HG03095 (cell line): Measurements from ENCODE around the gene MED14.

Experiments used
- ATAC-seq: cut with Tn5 transposase; IDR thresholded peaks from one replicate; pipeline ENCODE4 v1.9.1; 2021; ENCODE audit warnings: moderate library complexity; ENCODE audit not compliant: unreplicated experiment

MED14 gene

DNA sequence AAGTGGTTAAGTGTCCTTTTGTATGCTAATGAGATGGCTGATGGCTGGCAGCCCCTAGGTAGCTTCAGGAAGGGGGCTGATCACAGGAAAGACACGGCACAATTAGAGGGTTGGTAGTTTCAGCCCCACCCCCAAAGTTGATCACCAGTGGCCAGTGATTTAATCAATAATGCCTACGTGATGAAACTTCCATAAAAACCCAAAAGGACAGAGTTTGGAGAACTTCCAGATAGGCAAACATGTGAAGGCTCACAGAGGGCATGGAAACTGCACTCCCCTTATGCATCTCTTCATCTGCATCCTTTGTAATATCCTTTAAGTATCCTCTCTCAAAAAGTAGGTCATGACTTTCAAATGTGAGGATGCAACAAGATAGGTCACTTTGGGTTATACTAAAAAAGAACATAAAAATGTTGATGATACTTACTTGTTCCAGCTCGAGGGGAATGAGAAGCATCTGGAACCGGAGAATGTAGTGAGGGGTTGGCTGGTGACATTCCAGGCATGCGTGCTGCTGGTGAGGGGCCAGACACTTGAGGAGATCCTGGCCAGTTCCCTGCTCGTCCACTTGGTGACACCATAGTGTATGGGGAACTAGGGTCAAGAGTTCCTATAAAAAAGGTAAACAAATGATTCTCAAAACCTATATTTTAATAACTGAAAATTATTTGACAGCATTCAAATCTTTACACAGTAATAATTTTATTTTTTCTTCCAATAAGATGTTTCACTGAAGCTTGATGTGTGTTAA, 71.3 kb downstream of the MED14 start:
- no peak for ATAC-seq

- ATAC-seq, result no peak
Measured at GRCh38 chrX:40663078-40663740, 72.1 kb downstream of the MED14 start.

- no peak for ATAC-seq
Measured at GRCh38 chrX:40661489-40661888, 73.9 kb downstream of the MED14 start.

- ATAC-seq, result no peak
Measured at GRCh38 chrX:40660381-40660780, 75.0 kb downstream of the MED14 start.

GRCh38 chrX:40653535-40653934, 81.8 kb downstream of the MED14 start:
- no peak for ATAC-seq

DNA sequence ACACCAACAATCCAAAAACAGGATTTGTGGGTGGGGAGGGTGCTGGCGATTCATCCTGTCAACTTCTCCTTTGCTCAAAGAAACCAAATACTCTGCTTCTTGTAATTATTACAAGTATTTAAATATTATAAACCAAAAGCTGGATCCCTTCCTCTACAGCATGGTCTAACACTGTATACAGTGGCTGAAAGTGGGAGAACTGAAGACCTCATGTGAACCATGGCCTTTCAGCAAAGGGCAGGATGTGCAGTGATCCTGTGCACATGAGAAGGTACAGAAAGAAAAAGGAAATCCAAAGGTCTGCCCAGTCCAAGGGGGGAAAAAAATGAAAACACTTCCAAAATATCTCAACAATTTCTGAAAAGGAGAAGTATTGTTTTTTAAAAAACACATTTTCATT, 82.7 kb downstream of the MED14 start:
- no peak for ATAC-seq

- ATAC-seq, result no peak
Measured at GRCh38 chrX:40651620-40652223, 83.6 kb downstream of the MED14 start.

- ATAC-seq, result peak; percentile 76
Measured at GRCh38 chrX:40647307-40648197, 87.8 kb downstream of the MED14 start, which contains the start of gene CXorf38. Gene CXorf38 (minus strand): TSS chrX:40647561. CDS start chrX:40647520, 41 bp downstream.

DNA sequence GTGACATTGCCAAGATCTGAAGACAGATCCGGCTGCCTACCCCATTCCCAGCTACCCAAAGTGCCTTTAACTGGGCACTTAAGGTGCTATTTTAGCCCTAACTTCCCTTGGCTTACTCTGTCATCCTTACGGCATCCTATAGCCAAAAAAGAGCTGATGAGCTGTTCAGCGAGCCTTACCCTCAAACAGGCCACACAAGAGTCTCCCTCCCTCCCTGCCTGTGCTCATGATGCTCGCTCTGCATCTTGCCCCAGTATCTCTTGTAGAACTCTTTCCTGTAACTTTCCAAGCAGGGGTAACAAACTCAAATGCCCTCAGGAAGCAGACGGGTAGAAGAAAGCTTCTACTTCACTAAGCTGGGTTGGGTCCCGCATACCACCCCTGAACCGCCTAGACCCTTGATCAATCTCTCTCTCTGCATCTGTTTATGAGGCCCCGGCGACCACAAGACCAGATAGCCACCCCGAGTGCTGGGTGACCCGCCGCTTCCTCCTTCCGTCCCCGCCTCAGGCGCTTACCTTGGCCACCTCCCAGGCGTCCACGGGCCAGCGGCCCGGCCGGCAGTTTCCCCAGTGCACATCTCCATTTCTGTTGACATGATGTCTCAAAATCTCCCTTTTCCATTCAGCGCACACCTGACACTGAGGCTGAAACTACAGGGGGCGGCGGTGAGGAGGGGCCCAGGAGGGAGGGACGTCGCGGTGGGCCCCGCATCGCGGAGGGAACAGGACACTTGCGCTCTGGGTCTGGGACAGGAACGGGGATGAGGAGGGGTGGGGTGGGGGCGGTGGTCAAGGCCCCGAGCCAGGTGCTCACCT, 88.6 kb downstream of the MED14 start:
- ATAC-seq, result peak; percentile 28

DNA sequence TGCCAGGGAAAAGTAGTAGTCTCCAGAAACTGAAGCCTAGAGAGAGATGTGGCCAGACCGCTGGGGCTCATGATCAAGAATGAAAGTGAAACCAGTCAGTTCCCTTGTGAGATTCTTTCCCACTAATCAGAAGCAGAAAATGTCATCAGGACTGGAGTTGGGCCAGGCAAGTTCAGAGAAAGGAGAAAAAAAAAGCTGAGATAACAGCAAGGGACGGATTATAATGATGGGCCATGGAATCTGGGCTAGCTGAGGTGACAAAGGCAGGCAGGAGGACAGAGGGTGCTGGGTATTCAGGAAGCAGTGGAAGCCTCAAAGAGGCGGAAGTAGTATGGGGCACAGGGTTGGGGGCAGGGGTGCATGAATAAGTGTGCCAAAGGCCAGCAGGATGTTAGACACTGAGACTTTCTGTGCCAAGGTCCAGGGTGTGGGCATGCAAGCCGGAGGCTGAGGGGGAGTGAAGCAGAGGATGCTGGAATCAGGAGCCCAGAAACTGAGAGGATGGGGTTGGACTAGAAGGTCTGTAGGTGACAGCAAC, 90.5 kb downstream of the MED14 start:
- no peak for ATAC-seq

GRCh38 chrX:40644176-40644575, 91.2 kb downstream of the MED14 start:
- no peak for ATAC-seq

- ATAC-seq, result no peak
Measured at GRCh38 chrX:40637687-40638086, 97.7 kb downstream of the MED14 start.

DNA sequence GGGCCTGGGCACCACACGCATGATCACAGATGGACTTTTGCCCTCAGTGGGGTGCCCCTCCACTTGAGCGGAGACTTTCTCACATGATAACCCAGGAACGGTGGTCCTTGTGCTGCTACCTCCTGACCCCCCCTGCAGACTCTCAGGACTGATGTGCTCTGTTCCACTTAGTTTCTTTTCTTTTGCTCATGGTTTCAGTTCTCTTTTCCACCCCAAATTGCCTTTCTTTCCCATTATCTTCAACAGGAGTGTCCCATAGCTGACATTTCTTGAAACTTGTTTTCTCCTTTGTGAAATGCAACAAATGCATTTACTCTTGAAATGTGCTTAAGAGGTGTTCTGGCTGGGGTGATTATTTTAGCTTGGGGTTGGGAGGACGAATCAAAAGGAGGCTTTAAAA, 103.1 kb downstream of the MED14 start:
- ATAC-seq, result no peak

- no peak for ATAC-seq
Measured at GRCh38 chrX:40628506-40628905, 106.8 kb downstream of the MED14 start.

GRCh38 chrX:40625294-40625693, 110.0 kb downstream of the MED14 start:
- ATAC-seq, result no peak

- ATAC-seq, result no peak
Measured at GRCh38 chrX:40623665-40624064, 111.7 kb downstream of the MED14 start.

GRCh38 chrX:40623139-40623536, 112.2 kb downstream of the MED14 start, which contains the start of gene MPC1L:
Gene MPC1L (plus strand): TSS chrX:40623428. CDS start chrX:40623566, 138 bp downstream.
- ATAC-seq, result no peak

- no peak for ATAC-seq
Measured at GRCh38 chrX:40622479-40623138, 112.7 kb downstream of the MED14 start.

- ATAC-seq, result no peak
Measured at GRCh38 chrX:40617566-40617965, 117.8 kb downstream of the MED14 start.
